ENCODE results near the gene SLC36A1. TPM values are rescaled to one million over a fixed set of nuclear protein-coding genes. Genes with fewer than 3 reads are reported as not detected.

Gene SLC36A1
- polyA plus RNA-seq, 1 experiment = 26.0 TPM

- no peaks in the 10 kb centered on the region for H3K27me3 ChIP-seq (ENCODE audit: control insufficient read depth, insufficient read depth, low read length)
- peak overlapping the region; percentile 85 for H3K4me3 ChIP-seq (ENCODE audit: low read depth, low read length)
- no peaks in the 10 kb centered on the region for H3K36me3 ChIP-seq (ENCODE audit: control insufficient read depth, insufficient read depth, low read length)
- CTCF ChIA-PET = interaction anchor here (0.6 to 5.8 kb wide), 26 partner anchors 8 to 659 kb away, joined by 3 to 45 read pairs (median 6); no protein-coding TSS in a partner anchor
- DNase-seq (ENCODE audit: low read depth) = no peak
- POLR2A ChIA-PET = no interaction called here
- peak; percentile 39 for TF ChIP-seq CTCF (IDR thresholded peaks at IDR 0.05; ENCODE audit: insufficient read depth, low read depth, low read length)
Measured at GRCh38 chr5:151448038-151448985, 909 bp downstream of the SLC36A1 start.

- Histone ChIP-seq H3K36me3 (ENCODE audit: control insufficient read depth, insufficient read depth, low read length) (no peaks in the 10 kb centered on the region), H3K4me3 (ENCODE audit: low read depth, low read length) (no peak overlapping the region), H3K27me3 (ENCODE audit: control insufficient read depth, insufficient read depth, low read length) (no peaks in the 10 kb centered on the region)
- no peak for TF ChIP-seq CTCF (IDR thresholded peaks at IDR 0.05; ENCODE audit: insufficient read depth, low read depth, low read length)
- POLR2A ChIA-PET = no interaction called here
- no peak for DNase-seq (ENCODE audit: low read depth)
- CTCF ChIA-PET = interaction anchor here (0.7 to 5.8 kb wide), 6 partner anchors 10 to 291 kb away, joined by 3 to 45 read pairs (median 18); no protein-coding TSS in a partner anchor
Measured at GRCh38 chr5:151449297-151449696, 1.9 kb downstream of the SLC36A1 start.

- no peak for DNase-seq (ENCODE audit: low read depth)
- Histone ChIP-seq H3K36me3 (ENCODE audit: control insufficient read depth, insufficient read depth, low read length) (no peaks in the 10 kb centered on the region), H3K27me3 (ENCODE audit: control insufficient read depth, insufficient read depth, low read length) (no peaks in the 10 kb centered on the region), H3K4me3 (ENCODE audit: low read depth, low read length) (no peak overlapping the region)
- TF ChIP-seq CTCF (IDR thresholded peaks at IDR 0.05; ENCODE audit: insufficient read depth, low read depth, low read length) = no peak
- CTCF ChIA-PET = interaction anchor here (2.8 to 5.8 kb wide), 4 partner anchors 9 to 203 kb away, joined by 11 to 45 read pairs (median 32); no protein-coding TSS in a partner anchor
- POLR2A ChIA-PET = interaction anchor here (0.7 kb wide), 1 partner anchor 42 kb away, joined by 4 read pairs; no protein-coding TSS in a partner anchor
Measured at GRCh38 chr5:151449839-151450238, 2.4 kb downstream of the SLC36A1 start.

- CTCF ChIA-PET = interaction anchor here (5.8 kb wide), 1 partner anchor 202 kb away, joined by 45 read pairs; no protein-coding TSS in a partner anchor
- no peak for TF ChIP-seq CTCF (IDR thresholded peaks at IDR 0.05; ENCODE audit: insufficient read depth, low read depth, low read length)
- POLR2A ChIA-PET = no interaction called here
- DNase-seq (ENCODE audit: low read depth) = no peak
- Histone ChIP-seq H3K36me3 (ENCODE audit: control insufficient read depth, insufficient read depth, low read length) (no peaks in the 10 kb centered on the region), H3K27me3 (ENCODE audit: control insufficient read depth, insufficient read depth, low read length) (no peaks in the 10 kb centered on the region), H3K4me3 (ENCODE audit: low read depth, low read length) (no peak overlapping the region)
Measured at GRCh38 chr5:151450605-151451004, 3.2 kb downstream of the SLC36A1 start.
